GM12892 (cell line): ENCODE measurements around the gene AOPEP.

Source experiments
- POLR2A ChIP-seq: IDR thresholded peaks from 2 replicates; pipeline ENCODE4 v1.6.1; 2011; ENCODE audit warnings: low read depth, low read length, control low read depth
- POLR2AphosphoS5 ChIP-seq: IDR thresholded peaks from 2 replicates; pipeline ENCODE4 v1.6.1; 2011; ENCODE audit warnings: low read depth, low read length, control low read depth
- TAF1 ChIP-seq: IDR thresholded peaks from 2 replicates; pipeline ENCODE4 v1.6.1; 2011; ENCODE audit warnings: low read depth, mild to moderate bottlenecking, control low read depth, low read length, borderline replicate concordance

- TF ChIP-seq POLR2A = no peak
- TF ChIP-seq POLR2AphosphoS5 = no peak
- TF ChIP-seq TAF1 = no peak
These were observed 7.7 kb downstream of the AOPEP start for GRCh38 chr9:94734054-94734754.
